Measurements from ENCODE around the gene CTDNEP1. TPM values are rescaled to one million over a fixed set of nuclear protein-coding genes. Genes with fewer than 3 reads are reported as not detected.
A peak's percentile ranks its signal among the peaks of the same experiment; 100 is the strongest.
"Not testable (repeated sequence)": the region's sequence is repeated elsewhere in the genome, so short reads cannot be mapped to it uniquely, and the experiment has no call there.

The CTDNEP1 gene
- total and polyA plus RNA-seq, 2 donors = 40.0 to 89.2 TPM

DNA sequence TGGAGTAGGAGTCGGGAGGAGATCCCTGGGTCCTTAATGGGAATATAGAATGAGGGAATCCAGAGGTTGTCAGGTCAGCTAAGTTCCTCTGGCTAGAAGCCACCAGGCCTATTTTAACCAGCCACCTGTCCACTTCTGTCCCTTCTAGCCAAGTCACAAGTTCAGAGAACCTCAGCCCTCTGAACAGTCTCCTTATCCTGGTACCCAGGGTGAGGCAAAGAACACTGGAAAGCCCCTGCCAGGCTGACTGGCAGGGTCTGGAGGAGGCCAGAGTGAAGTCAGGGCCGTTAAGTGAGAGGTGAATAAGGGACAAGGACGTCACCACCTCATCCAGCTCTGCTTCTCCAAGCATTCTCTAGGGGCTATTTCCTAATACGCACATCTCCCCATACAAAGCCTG is 2.7 kb downstream of the CTDNEP1 start:
- peaks cover 3% of the 10 kb centered on the region for H3K4me1 ChIP-seq (ENCODE audit: insufficient read depth)
- no peak overlapping the region for H3K4me3 ChIP-seq (ENCODE audit: low read depth, low read length)
- DNase-seq (ENCODE audit: extremely low spot score) = no peak
- H3K27ac ChIP-seq (ENCODE audit: low read depth) = no peak overlapping the region
- H3K36me3 ChIP-seq (ENCODE audit: insufficient read depth) = no peaks in the 10 kb centered on the region
- 73% methylated on average over 4 of the region's 4 CpGs for WGBS

DNA sequence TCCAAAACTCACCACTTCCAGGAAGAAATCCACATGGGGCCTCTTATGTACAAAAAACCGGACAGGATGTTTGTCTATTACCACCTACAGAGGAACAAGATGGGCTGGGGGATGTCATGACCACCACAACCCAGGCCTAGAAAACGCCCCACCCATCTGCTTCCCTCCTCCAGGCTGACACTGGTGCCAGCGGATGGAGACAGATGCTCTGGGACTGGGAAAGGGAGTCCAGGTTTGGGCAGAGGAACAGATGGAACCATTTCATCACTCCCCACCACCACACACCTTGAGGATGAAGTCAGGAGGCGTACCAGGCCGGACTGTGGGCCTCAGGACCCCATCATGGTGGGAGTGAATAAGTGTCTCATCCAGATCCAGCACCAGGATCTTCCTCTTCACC is 4.8 kb downstream of the CTDNEP1 start:
- Histone ChIP-seq H3K4me3 (ENCODE audit: low read depth, low read length) (no peak overlapping the region), H3K4me1 (ENCODE audit: insufficient read depth) (peaks cover 3% of the 10 kb centered on the region), H3K27ac (ENCODE audit: low read depth) (no peak overlapping the region), H3K36me3 (ENCODE audit: insufficient read depth) (no peaks in the 10 kb centered on the region)
- 92% methylated on average over 5 of the region's 5 CpGs for whole genome bisulfite sequencing
- DNase-seq (ENCODE audit: extremely low spot score) = no peak

GRCh38 chr17:7243838-7244237 is 7.7 kb downstream of the CTDNEP1 start:
- H3K4me3 ChIP-seq (ENCODE audit: low read depth, low read length); DNase-seq (ENCODE audit: extremely low spot score); H3K4me1 ChIP-seq (ENCODE audit: insufficient read depth); H3K36me3 ChIP-seq (ENCODE audit: insufficient read depth); H3K27ac ChIP-seq (ENCODE audit: low read depth): not testable (repeated sequence)
- WGBS = 77% methylated on average over 10 of the region's 10 CpGs

DNA sequence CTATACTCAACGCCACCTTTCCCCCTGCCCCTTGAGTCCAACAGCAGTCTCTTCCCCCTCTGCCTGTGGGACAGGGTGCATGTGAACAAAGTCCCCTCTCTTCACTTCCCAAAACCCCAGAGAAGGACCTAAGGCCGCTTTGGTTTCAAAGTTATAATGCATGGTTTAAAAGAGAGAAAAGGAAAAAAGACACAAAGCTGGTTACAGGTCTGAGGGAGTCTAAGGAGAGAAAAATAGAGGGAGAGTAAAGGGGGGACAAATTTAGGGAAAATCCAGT is 8.1 kb downstream of the CTDNEP1 start:
- DNase-seq (ENCODE audit: extremely low spot score) = no peak
- no peaks in the 10 kb centered on the region for H3K4me1 ChIP-seq (ENCODE audit: insufficient read depth)
- H3K27ac ChIP-seq (ENCODE audit: low read depth) = peak overlapping the region; percentile 92
- H3K4me3 ChIP-seq (ENCODE audit: low read depth, low read length) = peak overlapping the region; percentile 80
- 40% methylated on average over 2 of the region's 2 CpGs for WGBS
- H3K36me3 ChIP-seq (ENCODE audit: insufficient read depth) = no peaks in the 10 kb centered on the region

DNA sequence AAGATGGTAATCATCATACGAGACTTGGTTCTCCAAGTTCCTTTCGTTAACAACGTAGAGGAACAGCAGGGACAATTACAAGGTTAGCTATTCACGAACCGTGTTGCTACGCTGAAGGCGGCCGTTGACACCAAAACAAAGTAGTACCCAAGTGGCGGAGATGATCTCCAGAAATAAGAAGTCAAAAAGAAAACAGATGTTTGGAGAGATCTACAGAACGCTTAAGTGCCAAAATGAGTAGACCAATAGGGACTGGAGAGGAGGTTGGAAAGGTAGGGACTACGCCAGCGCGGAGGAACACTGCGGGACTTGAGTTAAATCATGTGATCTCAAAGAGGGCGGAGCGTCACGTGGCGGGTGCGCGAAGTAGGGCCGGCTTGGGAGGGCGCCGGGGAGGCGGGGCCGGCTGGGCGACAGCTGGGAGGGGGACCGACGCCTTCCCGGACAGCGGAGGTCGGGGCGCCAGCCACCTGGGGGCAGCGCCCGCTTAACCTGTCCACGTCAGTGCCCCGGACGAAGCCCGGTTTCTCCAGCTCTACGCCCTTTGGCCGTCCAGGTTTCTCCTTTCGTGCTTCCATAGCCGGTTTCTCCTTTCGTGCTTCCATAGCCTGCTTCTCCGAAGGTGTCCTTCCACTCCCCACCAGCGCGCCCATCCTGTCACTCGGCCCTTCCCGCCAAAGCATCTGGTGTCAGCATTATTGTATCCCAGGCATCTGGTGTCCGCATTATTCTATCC is 8.6 kb downstream of the CTDNEP1 start:
- no peaks in the 10 kb centered on the region for H3K4me1 ChIP-seq (ENCODE audit: insufficient read depth)
- H3K36me3 ChIP-seq (ENCODE audit: insufficient read depth) = no peaks in the 10 kb centered on the region
- peak overlapping the region; percentile 92 for H3K27ac ChIP-seq (ENCODE audit: low read depth)
- DNase-seq (ENCODE audit: extremely low spot score) = peak; percentile 95
- 1% methylated on average over 49 of the region's 49 CpGs for WGBS
- peak overlapping the region; percentile 80 for H3K4me3 ChIP-seq (ENCODE audit: low read depth, low read length)

DNA sequence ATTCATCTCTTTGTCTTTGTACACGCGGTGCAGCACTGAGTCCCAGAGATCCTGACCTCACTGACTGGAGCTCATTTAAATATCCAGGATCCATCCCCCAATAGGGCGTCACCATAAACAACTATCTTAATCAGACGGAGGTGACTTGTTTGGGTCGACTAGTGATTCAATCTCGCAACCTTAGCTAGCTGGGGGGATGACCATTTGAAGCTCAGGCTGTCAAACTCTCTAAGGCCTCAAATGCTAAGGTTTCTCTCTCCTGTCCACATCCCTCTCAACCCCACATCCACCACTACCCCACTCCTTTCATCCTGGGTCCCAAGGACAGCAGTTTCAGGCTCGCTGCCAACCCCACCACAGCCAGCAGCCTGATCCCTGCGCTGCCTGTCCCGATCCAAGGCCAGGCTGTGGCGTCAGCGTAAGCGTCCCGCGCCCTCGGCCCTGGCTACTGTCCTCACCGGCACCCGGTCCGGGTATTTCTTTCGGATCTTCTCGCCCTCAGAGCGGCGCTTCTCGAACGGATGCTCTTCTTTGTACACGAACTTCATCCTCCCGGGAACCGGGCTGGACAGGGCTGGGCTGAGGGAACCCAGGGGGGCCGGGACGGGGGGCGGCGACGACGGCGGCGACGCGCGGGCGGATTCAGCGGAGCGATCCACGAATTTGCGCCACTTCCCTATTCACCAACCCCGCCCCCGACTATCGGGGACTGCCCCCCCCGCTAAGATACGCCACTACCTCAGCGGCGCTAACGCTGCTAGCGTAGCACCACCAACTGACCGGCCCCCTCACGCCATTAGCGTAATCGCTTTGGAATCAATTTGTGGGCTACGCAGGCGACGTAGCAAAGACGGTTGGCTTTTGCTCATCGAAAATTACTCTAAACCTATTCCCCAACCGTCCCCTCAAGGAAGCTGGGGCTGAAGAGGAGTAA is 9.5 kb downstream of the CTDNEP1 start, which contains the start of gene GABARAP:
Gene GABARAP, minus strand, starts transcription at position 667 of the 934 bp plus-strand sequence. Its CDS starts 119 bp downstream, at position 548.
- under 1% methylated on average over 62 of the region's 62 CpGs for WGBS
- H3K36me3 ChIP-seq (ENCODE audit: insufficient read depth) = no peaks in the 10 kb centered on the region
- H3K4me3 ChIP-seq (ENCODE audit: low read depth, low read length) = peak within 1 kb of the TSS; percentile 80
- H3K27ac ChIP-seq (ENCODE audit: low read depth) = peak within 1 kb of the TSS; percentile 99
- peak; percentile 92 for DNase-seq (ENCODE audit: extremely low spot score)
- no peaks in the 10 kb centered on the region for H3K4me1 ChIP-seq (ENCODE audit: insufficient read depth)

- no peak for DNase-seq (ENCODE audit: extremely low spot score)
- 33% methylated on average over 9 of the region's 9 CpGs for WGBS
- peak overlapping the region; percentile 80 for H3K4me3 ChIP-seq (ENCODE audit: low read depth, low read length)
- H3K4me1 ChIP-seq (ENCODE audit: insufficient read depth) = no peaks in the 10 kb centered on the region
- H3K27ac ChIP-seq (ENCODE audit: low read depth) = peak overlapping the region; percentile 99
- no peaks in the 10 kb centered on the region for H3K36me3 ChIP-seq (ENCODE audit: insufficient read depth)
These were observed 10.3 kb downstream of the CTDNEP1 start for GRCh38 chr17:7241090-7241733.

DNA sequence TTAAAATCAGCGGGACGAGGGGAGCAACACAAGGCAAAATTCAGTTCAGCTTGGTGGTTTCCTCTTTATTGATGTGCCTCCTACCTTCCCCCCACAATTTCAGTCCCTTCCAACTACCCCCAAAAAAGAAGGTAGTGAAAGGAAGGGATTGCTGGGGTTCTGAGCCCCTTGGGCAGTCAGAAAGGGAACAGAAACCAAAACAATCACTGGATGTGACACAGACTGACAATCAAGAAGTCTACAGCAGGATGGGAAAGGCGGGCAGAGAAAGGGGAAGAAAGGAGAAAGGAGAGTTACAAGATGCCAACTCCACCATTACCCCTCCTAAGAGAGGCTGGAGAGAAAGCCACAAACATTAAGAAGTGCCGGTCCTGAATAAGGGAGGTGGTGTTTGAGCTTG is 11.2 kb downstream of the CTDNEP1 start:
- DNase-seq (ENCODE audit: extremely low spot score) = no peak
- H3K4me3 ChIP-seq (ENCODE audit: low read depth, low read length) = no peak overlapping the region
- no peaks in the 10 kb centered on the region for H3K4me1 ChIP-seq (ENCODE audit: insufficient read depth)
- no peak overlapping the region for H3K27ac ChIP-seq (ENCODE audit: low read depth)
- WGBS = 69% methylated on average over 4 of the region's 4 CpGs
- H3K36me3 ChIP-seq (ENCODE audit: insufficient read depth) = no peaks in the 10 kb centered on the region

DNA sequence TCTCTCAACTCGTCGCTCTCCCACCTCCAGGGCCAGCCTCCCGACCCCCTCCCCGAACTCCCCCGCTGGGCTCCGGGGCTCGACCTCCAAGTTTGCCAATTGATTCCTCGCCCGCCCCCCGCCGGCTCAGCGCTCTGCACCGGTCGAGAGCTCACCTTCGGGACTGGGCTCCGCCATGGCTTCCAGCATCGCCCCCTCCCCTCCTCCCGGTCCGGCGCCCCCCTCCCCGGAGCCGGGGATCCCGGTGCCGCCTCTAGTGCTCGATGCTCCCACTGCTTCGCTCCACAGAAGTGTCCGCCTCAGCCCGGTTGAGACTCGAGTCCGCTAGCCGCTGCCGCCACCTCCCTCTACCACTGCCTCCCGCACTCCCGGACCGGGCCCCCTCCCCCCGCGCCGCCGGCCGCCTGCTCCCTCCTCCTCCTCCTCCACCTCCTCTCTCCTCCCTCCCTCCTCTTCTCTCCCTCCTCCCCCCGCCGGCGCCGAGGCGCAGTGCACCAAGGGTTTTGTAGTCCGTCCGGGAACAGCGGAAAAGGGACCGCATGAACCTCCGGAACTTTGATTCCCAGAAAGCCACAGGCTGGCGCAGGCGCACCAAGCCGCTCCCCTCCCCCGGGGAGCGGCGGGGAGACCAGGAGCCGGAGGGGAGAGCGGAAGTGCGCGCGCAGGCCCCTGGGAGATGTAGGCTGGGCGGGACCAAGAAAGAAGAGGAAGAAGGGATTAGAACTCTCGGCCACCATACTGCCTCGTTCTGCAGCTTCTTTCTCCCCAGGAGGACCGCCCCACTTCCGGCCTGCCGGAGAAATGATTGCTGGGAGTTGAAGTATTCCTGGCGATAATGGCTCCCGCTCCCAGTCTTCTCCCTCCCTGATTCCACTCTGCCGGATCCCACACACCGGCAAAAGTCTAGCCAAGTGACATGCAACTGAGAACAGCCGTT is 12.2 kb downstream of the CTDNEP1 start, which contains the start of gene PHF23:
Gene PHF23, minus strand, starts transcription at position 367 of the 937 bp plus-strand sequence. Its CDS starts 178 bp downstream, at position 189.
- WGBS = 1% methylated on average over 72 of the region's 72 CpGs
- no peaks in the 10 kb centered on the region for H3K4me1 ChIP-seq (ENCODE audit: insufficient read depth)
- H3K4me3 ChIP-seq (ENCODE audit: low read depth, low read length) = peak within 1 kb of the TSS; percentile 92

DNA sequence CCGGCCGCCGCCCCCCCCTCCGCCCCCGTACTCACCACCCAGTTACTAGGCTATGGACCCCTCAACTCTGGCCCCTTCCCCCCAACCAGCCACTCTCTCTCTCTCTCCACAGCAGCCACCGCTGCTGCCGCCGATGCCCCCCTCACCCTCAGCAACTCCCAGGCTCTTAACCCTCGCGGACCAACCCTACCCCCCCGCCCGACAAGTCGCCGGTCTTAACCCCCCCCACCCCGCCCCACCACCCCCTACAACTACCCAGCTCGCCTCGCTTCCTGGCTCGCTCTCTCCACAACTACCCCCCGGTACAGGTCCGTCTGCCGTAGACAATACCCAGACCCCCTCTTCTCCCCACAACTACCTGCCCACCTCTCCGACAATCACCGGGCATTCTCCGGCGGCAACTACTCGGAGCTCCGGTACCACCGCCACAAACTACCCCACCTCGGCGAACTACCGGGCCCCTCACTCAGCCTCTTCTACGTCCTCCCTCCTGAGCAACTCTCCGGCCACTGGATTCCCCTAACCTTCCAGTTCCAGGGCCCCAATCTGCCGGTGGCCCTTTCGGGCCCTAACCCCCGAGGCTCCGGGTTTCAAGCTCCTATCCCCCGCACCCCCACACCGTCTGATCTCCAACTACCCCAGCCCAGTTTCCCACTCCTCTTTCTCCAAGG is 13.0 kb downstream of the CTDNEP1 start:
- no peak for DNase-seq (ENCODE audit: extremely low spot score)
- 1% methylated on average over 39 of the region's 39 CpGs for WGBS
- peak overlapping the region; percentile 92 for H3K4me3 ChIP-seq (ENCODE audit: low read depth, low read length)
- no peaks in the 10 kb centered on the region for H3K36me3 ChIP-seq (ENCODE audit: insufficient read depth)
- peak overlapping the region; percentile 97 for H3K27ac ChIP-seq (ENCODE audit: low read depth)
- H3K4me1 ChIP-seq (ENCODE audit: insufficient read depth) = no peaks in the 10 kb centered on the region

More for the DNA sequence above, 12.2 kb downstream of the CTDNEP1 start, which contains the start of gene PHF23:
- Histone ChIP-seq H3K36me3 (ENCODE audit: insufficient read depth) (no peaks in the 10 kb centered on the region), H3K27ac (ENCODE audit: low read depth) (peak within 1 kb of the TSS; percentile 97)
- DNase-seq (ENCODE audit: extremely low spot score) = peak; percentile 99

DNA sequence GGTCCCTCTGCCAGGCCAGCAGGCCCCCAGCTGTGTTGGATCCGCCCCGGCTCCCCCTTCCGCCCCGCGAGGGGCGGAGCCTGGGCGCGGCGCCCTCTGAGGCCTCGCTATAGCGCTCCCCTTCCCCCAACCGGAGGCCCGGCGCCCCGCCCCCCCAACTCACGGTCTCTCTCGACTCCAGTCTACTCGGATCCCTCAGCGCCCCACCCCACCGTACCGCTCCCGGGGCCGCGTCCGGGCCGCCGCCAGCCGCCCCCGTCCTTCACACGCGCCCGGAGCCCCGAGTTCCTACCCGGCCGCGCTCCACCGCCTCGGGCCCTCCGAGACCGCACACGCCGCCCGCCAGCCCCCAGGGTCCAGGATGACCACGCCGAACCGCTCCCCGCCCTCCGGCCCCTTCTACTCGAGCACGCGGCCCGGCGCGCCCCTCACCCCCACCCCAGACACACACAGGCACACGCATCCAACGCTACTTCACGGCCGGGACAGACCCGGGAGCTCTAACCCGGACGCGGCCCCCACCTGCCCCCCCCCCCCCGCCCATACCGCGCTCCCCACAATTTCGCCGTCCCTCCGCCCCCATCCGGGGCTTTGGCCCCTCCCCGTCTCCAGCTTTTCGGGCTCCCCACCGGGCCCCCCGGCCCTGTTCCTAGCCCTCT is 13.6 kb downstream of the CTDNEP1 start:
- Histone ChIP-seq H3K4me1 (ENCODE audit: insufficient read depth) (no peaks in the 10 kb centered on the region), H3K36me3 (ENCODE audit: insufficient read depth) (no peaks in the 10 kb centered on the region), H3K27ac (ENCODE audit: low read depth) (peak overlapping the region; percentile 97), H3K4me3 (ENCODE audit: low read depth, low read length) (peak overlapping the region; percentile 92)
- whole genome bisulfite sequencing = 1% methylated on average over 73 of the region's 73 CpGs
- DNase-seq (ENCODE audit: extremely low spot score) = no peak

DNA sequence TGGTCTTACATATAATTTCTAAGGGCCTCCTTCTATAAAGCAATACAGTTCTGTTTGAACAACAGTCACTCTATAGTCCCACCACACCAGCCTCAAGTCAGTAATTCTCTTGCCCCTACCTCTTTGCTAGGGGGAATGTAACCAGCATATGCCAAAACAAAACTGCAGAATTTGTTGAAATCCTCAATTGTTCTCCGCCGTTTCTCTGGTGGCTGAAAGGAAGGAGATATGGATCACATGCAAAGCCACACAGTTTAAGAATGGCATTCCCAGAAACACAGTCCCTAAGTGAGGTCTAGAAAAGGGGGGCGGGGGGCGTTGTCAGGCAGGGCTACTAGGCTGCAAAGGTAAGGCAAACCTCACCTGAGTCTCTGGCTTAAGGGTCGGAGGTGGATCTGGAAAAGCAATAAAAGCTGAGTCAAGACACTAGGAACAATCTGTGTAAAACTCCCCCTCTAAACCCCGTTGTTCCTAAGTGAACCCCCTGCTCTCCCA is 14.2 kb downstream of the CTDNEP1 start:
- DNase-seq (ENCODE audit: extremely low spot score) = no peak
- WGBS = 32% methylated on average over 6 of the region's 6 CpGs
- Histone ChIP-seq H3K27ac (ENCODE audit: low read depth) (peak overlapping the region; percentile 97), H3K4me1 (ENCODE audit: insufficient read depth) (no peaks in the 10 kb centered on the region), H3K36me3 (ENCODE audit: insufficient read depth) (no peaks in the 10 kb centered on the region), H3K4me3 (ENCODE audit: low read depth, low read length) (peak overlapping the region; percentile 92)

Data from urinary bladder (tissue), 4 donors.